GM18907 (cell line): Measurements from ENCODE around the gene EIF2D.
"Not testable (repeated sequence)": the region's sequence is repeated elsewhere in the genome, so short reads cannot be mapped to it uniquely, and the experiment has no call there.

Experiments used
- ATAC-seq: cut with Tn5 transposase; IDR thresholded peaks from one replicate; pipeline ENCODE4 v1.9.1; 2021; ENCODE audit warnings: mild to moderate bottlenecking, moderate library complexity; ENCODE audit not compliant: unreplicated experiment

The EIF2D gene

GRCh38 chr1:206612129-206612876 is at the start of gene EIF2D:
Gene EIF2D, minus strand, starts transcription at chr1:206612465. Its CDS starts 123 bp downstream, at chr1:206612342.
- peak; percentile 83 for ATAC-seq

GRCh38 chr1:206661161-206661820 is 49.0 kb upstream of the EIF2D start:
- ATAC-seq = no peak

GRCh38 chr1:206660136-206660535 is 47.9 kb upstream of the EIF2D start:
- ATAC-seq = no peak

GRCh38 chr1:206658981-206659273 is 46.7 kb upstream of the EIF2D start:
- ATAC-seq = no peak

GRCh38 chr1:206658264-206658980 is 46.2 kb upstream of the EIF2D start:
- no peak for ATAC-seq

- ATAC-seq = no peak
Observed at GRCh38 chr1:206657751-206658150, 45.5 kb upstream of the EIF2D start.

GRCh38 chr1:206656936-206657335 is 44.7 kb upstream of the EIF2D start:
- ATAC-seq = no peak

- no peak for ATAC-seq
Observed at GRCh38 chr1:206655471-206655882, 43.2 kb upstream of the EIF2D start.

- ATAC-seq = no peak
Observed at GRCh38 chr1:206654828-206655227, 42.6 kb upstream of the EIF2D start.

- ATAC-seq = no peak
Observed at GRCh38 chr1:206653715-206654459, 41.6 kb upstream of the EIF2D start.

GRCh38 chr1:206651958-206652890 is 40.0 kb upstream of the EIF2D start:
- no peak for ATAC-seq

- no peak for ATAC-seq
Observed at GRCh38 chr1:206651014-206651413, 38.7 kb upstream of the EIF2D start.

GRCh38 chr1:206649261-206649921 is 37.1 kb upstream of the EIF2D start:
- no peak for ATAC-seq

- ATAC-seq = no peak
Observed at GRCh38 chr1:206647224-206647623, 35.0 kb upstream of the EIF2D start.

- ATAC-seq = no peak
Observed at GRCh38 chr1:206646504-206646903, 34.2 kb upstream of the EIF2D start.

- ATAC-seq = no peak
Observed at GRCh38 chr1:206643118-206643698, 30.9 kb upstream of the EIF2D start.

GRCh38 chr1:206642074-206642473 is 29.8 kb upstream of the EIF2D start:
- not testable (repeated sequence) for ATAC-seq

- no peak for ATAC-seq
Observed at GRCh38 chr1:206637605-206638004, 25.3 kb upstream of the EIF2D start.

GRCh38 chr1:206636671-206637070 is 24.4 kb upstream of the EIF2D start:
- ATAC-seq = no peak
